ENCODE data around the gene CHN2.

GRCh38 chr7:29270594-29271318 is 76.2 kb downstream of the CHN2 start:
- TF ChIP-seq CTCF (IDR thresholded peaks at IDR 0.05 in 8 of 11, conservative IDR thresholded peaks at IDR 0.05 in 3 of 11), result no peak
- no peak for TF ChIP-seq POLR2AphosphoS5 (IDR thresholded peaks at IDR 0.05)

Data from spleen (tissue), 7 donors.